Rectal smooth muscle tissue (tissue), 1 donor: ENCODE results near the gene TBXAS1.

Experiments
- H3K27ac ChIP-seq: one replicate; pipeline ENCODE4 v1.7.0; 2013; ENCODE audit warnings: low read depth, low read length, inconsistent platforms
- H3K27me3 ChIP-seq: one replicate; pipeline ENCODE4 v1.7.0; 2013; ENCODE audit warnings: low read length; ENCODE audit not compliant: control insufficient read depth, insufficient read depth
- H3K36me3 ChIP-seq: one replicate; pipeline ENCODE4 v1.7.0; 2013; ENCODE audit warnings: low read length; ENCODE audit not compliant: control insufficient read depth, insufficient read depth
- H3K4me1 ChIP-seq: one replicate; pipeline ENCODE4 v1.7.0; 2013; ENCODE audit warnings: low read length; ENCODE audit not compliant: control insufficient read depth, insufficient read depth
- H3K4me3 ChIP-seq: one replicate; pipeline ENCODE4 v1.7.0; 2013; ENCODE audit warnings: low read length
- H3K9ac ChIP-seq: one replicate; pipeline ENCODE4 v1.7.0; 2013; ENCODE audit warnings: low read length

Gene TBXAS1

GRCh38 chr7:140025814-140026433 lies 196.9 kb downstream of the TBXAS1 start:
- peaks cover 14% of the 10 kb centered on the region for H3K36me3 ChIP-seq
- H3K27me3 ChIP-seq: no peaks in the 10 kb centered on the region
- H3K27ac ChIP-seq: no peak overlapping the region
- no peaks in the 10 kb centered on the region for H3K4me1 ChIP-seq
- no peak overlapping the region for H3K9ac ChIP-seq
- H3K4me3 ChIP-seq: no peak overlapping the region

DNA sequence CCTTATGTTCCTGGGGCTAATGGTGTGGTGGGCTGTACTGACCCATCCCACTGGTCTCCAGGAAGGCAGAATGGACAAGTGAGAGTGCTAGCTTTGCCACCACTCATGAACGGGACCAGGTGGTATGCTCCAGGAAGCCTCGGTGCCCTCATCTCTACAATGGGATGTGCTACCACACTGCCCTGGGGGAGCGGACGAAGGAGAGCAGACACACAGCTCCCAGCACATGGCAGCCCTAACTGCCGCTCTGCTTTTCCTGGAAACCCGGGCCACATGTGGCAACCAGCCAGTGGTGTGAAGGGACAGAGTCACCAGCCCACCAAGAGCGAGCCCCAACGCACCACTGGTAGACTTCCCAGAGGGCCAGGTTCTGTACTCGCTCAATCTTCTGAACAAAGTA lies 197.9 kb downstream of the TBXAS1 start:
- Histone ChIP-seq H3K27ac (no peak overlapping the region), H3K9ac (no peak overlapping the region), H3K4me1 (no peaks in the 10 kb centered on the region), H3K36me3 (peaks cover 14% of the 10 kb centered on the region), H3K27me3 (no peaks in the 10 kb centered on the region), H3K4me3 (no peak overlapping the region)

DNA sequence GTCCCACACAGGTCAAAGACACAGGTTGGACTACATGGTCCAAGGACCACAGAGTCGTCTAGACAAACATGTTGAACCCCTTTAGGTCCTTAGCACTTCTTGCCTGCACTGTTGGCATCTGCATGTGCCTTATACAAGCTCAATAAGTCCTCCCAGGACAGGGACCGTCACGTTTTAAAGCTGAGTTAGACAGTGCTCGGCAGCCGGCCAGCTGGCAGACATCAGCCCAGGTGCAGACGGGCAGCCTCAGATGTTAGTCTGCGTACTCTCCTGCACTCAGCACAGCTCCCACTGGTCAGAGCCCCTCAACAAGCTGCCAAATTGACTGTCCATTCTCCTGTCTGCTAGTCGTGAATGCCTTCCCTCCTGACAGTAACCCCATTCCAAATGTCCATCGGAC lies 198.8 kb downstream of the TBXAS1 start:
- H3K4me3 ChIP-seq: no peak overlapping the region
- H3K36me3 ChIP-seq: peaks cover 13% of the 10 kb centered on the region
- H3K4me1 ChIP-seq: no peaks in the 10 kb centered on the region
- no peaks in the 10 kb centered on the region for H3K27me3 ChIP-seq
- no peak overlapping the region for H3K27ac ChIP-seq
- no peak overlapping the region for H3K9ac ChIP-seq

GRCh38 chr7:140028311-140028710 lies 199.2 kb downstream of the TBXAS1 start:
- Histone ChIP-seq H3K36me3 (peaks cover 10% of the 10 kb centered on the region), H3K4me1 (no peaks in the 10 kb centered on the region), H3K4me3 (no peak overlapping the region), H3K9ac (no peak overlapping the region), H3K27ac (no peak overlapping the region), H3K27me3 (no peaks in the 10 kb centered on the region)

DNA sequence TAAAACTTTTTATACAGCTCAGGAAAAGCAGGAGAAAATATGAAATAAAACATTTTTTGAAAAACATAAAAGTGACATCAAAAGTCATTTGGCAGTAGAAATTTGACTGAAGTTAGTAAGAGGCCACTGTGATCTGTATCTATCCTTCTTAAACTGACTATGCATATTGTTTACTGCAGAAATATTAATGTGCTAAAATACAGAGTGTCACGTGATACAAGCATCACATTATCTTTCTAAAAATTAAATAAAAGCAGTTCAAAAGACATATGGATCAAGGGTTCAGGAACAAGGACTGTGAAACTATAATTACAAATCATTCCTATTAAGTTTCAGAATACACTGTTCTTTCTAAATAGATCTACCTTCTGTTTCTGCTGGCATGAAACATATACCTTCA lies 200.0 kb downstream of the TBXAS1 start:
- H3K36me3 ChIP-seq: peaks cover 15% of the 10 kb centered on the region

GRCh38 chr7:140031364-140031763 lies 202.3 kb downstream of the TBXAS1 start:
- no peaks in the 10 kb centered on the region for H3K4me1 ChIP-seq
- no peak overlapping the region for H3K4me3 ChIP-seq
- no peaks in the 10 kb centered on the region for H3K27me3 ChIP-seq
- no peak overlapping the region for H3K27ac ChIP-seq
- H3K36me3 ChIP-seq: peaks cover 16% of the 10 kb centered on the region
- H3K9ac ChIP-seq: no peak overlapping the region

More for the DNA sequence above, 200.0 kb downstream of the TBXAS1 start:
- Histone ChIP-seq H3K27me3 (no peaks in the 10 kb centered on the region), H3K27ac (no peak overlapping the region), H3K9ac (no peak overlapping the region), H3K4me3 (no peak overlapping the region), H3K4me1 (no peaks in the 10 kb centered on the region)

DNA sequence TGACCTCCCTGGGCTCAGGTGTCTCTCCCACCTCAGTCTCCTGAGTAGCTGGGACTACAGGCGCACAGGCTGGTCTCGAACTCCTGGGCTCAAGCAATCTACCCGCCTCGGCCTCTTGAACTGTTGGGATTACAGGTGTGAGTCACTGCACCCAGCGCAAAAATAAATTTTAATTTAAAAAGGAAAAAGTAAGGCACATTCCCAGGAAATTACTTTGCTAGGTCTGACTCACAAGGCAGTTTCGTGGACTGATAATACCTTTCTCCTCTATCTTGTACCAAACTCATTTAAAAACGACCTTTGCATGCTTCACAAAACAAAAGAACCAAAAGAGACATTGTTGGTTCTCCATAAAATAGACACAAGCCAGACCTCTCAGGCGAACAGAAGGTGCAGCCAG lies 204.0 kb downstream of the TBXAS1 start:
- no peaks in the 10 kb centered on the region for H3K27me3 ChIP-seq
- no peak overlapping the region for H3K4me3 ChIP-seq
- H3K4me1 ChIP-seq: no peaks in the 10 kb centered on the region
- H3K9ac ChIP-seq: no peak overlapping the region
- no peak overlapping the region for H3K27ac ChIP-seq
- H3K36me3 ChIP-seq: peaks cover 18% of the 10 kb centered on the region

DNA sequence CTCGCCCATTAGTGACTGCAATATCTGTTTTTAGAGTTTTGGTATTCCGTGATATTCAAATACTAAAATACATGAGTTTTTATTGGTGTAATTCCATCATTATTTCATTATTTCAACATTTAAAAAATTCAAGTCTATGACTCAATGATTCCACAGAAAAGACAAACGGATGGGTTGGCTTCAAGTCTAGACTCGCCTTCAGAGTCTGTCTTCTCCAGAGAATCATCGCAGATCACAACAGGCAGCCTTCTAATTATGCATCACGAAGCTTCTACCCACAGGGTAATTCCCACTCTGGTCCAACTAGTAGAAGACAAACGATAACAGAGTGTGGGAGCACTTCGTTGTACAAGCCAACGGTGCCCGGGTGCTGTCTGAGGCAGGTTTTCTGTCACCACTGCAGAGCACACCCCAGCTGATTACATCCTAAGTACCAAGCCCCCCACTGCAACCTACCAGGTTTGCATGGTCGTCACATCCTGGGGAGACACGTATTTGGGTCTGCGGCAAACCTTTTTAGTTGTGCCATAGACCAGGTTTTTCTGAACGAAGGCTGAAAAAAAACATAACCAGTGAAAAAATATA lies 204.8 kb downstream of the TBXAS1 start:
- H3K36me3 ChIP-seq: peaks cover 19% of the 10 kb centered on the region
- no peak overlapping the region for H3K9ac ChIP-seq
- no peak overlapping the region for H3K27ac ChIP-seq
- no peak overlapping the region for H3K4me3 ChIP-seq
- no peaks in the 10 kb centered on the region for H3K4me1 ChIP-seq
- H3K27me3 ChIP-seq: no peaks in the 10 kb centered on the region

- Histone ChIP-seq H3K4me3 (no peak overlapping the region), H3K9ac (no peak overlapping the region), H3K4me1 (no peaks in the 10 kb centered on the region), H3K36me3 (peaks cover 23% of the 10 kb centered on the region), H3K27me3 (no peaks in the 10 kb centered on the region), H3K27ac (no peak overlapping the region)
Observed at GRCh38 chr7:140034421-140034820, 205.4 kb downstream of the TBXAS1 start.

DNA sequence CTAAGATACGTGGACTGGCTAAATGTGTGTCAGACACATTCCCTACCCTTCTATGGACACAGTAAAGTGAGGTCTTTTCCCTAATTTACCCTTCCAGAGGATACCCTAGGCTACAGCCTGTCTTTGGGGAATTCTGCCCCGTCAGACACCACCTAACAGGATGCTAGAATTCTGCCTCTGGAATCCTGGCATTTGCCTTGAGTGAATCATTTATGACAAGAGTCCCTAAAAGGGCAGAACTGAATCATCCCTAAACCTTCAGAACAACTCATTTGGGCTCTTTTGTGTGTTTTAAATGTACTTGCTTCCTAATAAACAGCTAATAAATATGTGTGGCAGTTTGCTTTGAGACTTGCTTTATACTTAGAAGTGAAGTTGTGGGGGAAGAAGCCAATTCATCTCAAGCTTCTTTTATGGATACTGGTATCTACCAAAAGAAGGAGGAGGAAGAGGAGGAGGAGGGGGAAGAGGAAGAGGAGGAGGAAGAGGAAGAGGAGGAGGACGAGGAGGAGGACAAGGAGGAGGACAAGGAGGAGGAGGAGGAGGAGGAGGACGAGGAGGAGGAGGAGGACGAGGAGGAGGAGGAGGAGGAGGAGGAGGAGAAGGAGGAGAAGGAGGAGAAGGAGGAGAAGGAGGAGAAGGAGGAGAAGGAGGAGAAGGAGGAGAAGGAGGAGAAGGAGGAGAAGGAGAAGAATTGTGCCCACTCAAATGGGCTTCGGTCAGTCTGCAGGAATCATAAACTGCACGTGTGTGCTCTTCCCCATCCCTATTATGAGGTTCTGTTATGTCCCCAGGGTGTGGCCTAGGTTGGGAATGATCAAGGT lies 206.5 kb downstream of the TBXAS1 start:
- no peaks in the 10 kb centered on the region for H3K27me3 ChIP-seq
- no peaks in the 10 kb centered on the region for H3K4me1 ChIP-seq
- H3K27ac ChIP-seq: no peak overlapping the region
- no peak overlapping the region for H3K4me3 ChIP-seq
- peaks cover 23% of the 10 kb centered on the region for H3K36me3 ChIP-seq
- H3K9ac ChIP-seq: no peak overlapping the region

DNA sequence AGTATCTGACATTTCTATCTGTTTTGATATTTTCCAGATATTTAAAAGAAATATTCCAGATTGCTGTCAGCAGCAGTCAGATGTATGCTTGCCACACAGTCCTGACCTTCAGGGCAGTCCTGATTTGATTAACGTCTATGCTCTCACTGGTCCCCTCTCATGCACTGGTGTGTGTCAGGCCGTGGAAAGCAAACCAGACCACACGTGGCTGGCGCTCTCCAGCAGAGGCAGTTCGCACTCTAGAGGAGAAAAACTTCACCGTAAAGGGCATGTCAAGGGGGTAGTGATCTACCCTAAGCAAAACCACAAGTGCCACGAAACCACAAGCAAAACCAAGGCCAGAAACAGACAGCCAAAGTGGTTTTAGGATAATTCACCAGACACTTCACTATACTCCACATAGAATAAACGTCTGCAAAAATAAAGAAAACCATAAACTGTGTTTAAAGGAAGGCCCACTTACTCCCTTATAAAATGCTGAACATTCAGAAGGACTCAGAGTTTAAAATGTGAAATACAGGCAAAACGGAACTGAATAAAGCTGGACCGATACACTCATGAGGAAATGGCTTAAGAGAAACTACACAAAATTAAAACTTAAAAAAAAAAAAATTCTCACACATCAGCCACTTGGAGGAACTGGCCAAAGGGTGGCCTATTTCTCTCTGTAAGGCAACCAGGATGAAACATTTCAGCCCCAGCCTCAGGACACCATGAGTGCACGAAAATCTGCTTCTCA lies 207.3 kb downstream of the TBXAS1 start:
- no peaks in the 10 kb centered on the region for H3K4me1 ChIP-seq
- no peaks in the 10 kb centered on the region for H3K27me3 ChIP-seq
- H3K9ac ChIP-seq: no peak overlapping the region
- H3K36me3 ChIP-seq: peaks cover 23% of the 10 kb centered on the region
- H3K27ac ChIP-seq: no peak overlapping the region
- H3K4me3 ChIP-seq: no peak overlapping the region

DNA sequence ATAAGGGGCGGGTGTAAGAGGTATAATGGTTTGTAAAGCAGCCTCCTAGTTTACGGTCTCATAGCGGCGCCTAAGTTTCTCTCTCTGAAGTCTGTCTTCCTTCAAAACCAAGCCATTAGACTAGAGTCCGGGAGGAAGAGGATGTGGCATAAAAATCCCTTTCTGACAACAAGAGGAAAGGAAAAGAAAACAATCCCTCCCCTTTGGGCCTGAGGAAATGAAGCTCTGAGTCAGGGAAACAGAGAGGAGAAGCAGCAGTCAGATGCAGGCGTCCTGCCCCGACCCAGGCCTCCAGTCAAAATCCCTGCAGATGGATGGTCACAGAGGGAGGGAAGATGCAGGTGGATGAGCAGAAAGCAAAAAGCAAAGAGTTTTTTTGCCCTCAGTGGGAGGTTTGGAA lies 210.0 kb downstream of the TBXAS1 start:
- H3K4me3 ChIP-seq: no peak overlapping the region
- no peak overlapping the region for H3K27ac ChIP-seq
- no peaks in the 10 kb centered on the region for H3K4me1 ChIP-seq
- H3K27me3 ChIP-seq: no peaks in the 10 kb centered on the region
- H3K36me3 ChIP-seq: peaks cover 15% of the 10 kb centered on the region
- H3K9ac ChIP-seq: no peak overlapping the region
